Stimulated activated CD8-positive, alpha-beta memory T cell treated with anti-CD3 and anti-CD28 coated beads, Interleukin-15, amount 100 ng/mL, for 48 hours (primary cell): Measurements from ENCODE around the gene CD81.

ENCODE experiments used
- DNase-seq, 2 donors: peaks; one replicate each; pipeline ENCODE4 v3.0.0-alpha.2; 2020; ENCODE audit warnings: low read depth in 2 of 2

Gene CD81

GRCh38 chr11:2404735-2405196 is 27.7 kb downstream of the CD81 start:
- DNase-seq, result no peak

GRCh38 chr11:2406451-2406850 is 29.3 kb downstream of the CD81 start:
- DNase-seq, result no peak

- DNase-seq, result no peak
Measured at GRCh38 chr11:2406878-2407410, 29.8 kb downstream of the CD81 start.

GRCh38 chr11:2408671-2409070 is 31.6 kb downstream of the CD81 start:
- no peak for DNase-seq

GRCh38 chr11:2409126-2409525 is 32.0 kb downstream of the CD81 start:
- no peak for DNase-seq

GRCh38 chr11:2409611-2410468 is 32.7 kb downstream of the CD81 start:
- DNase-seq, result no peak

- DNase-seq, result no peak
Measured at GRCh38 chr11:2410616-2411015, 33.5 kb downstream of the CD81 start.

GRCh38 chr11:2411446-2412305 is 34.6 kb downstream of the CD81 start:
- no peak for DNase-seq

GRCh38 chr11:2412323-2412722 is 35.2 kb downstream of the CD81 start:
- DNase-seq, result no peak

GRCh38 chr11:2413742-2414579 is 36.9 kb downstream of the CD81 start:
- no peak for DNase-seq

- DNase-seq, result no peak
Measured at GRCh38 chr11:2414616-2415015, 37.5 kb downstream of the CD81 start.

- no peak for DNase-seq
Measured at GRCh38 chr11:2415171-2415570, 38.1 kb downstream of the CD81 start.

GRCh38 chr11:2415601-2416380 is 38.7 kb downstream of the CD81 start:
- DNase-seq, result no peak

GRCh38 chr11:2416765-2417164 is 39.7 kb downstream of the CD81 start:
- no peak for DNase-seq

- DNase-seq, result no peak
Measured at GRCh38 chr11:2417856-2418692, 41.0 kb downstream of the CD81 start.

- DNase-seq, result no peak
Measured at GRCh38 chr11:2418693-2419360, 41.7 kb downstream of the CD81 start.

GRCh38 chr11:2419638-2420501 is 42.8 kb downstream of the CD81 start:
- DNase-seq, result peak; percentile 39 to 46

- peak in 1 of 2 donors; percentile 45 for DNase-seq
Measured at GRCh38 chr11:2420502-2421225, 43.6 kb downstream of the CD81 start.
